HG03442 (cell line): ENCODE data around the gene USP17L18.
"Not testable (repeated sequence)": the region's sequence is repeated elsewhere in the genome, so short reads cannot be mapped to it uniquely, and the experiment has no call there.

ENCODE experiments used
- ATAC-seq: cut with Tn5 transposase; IDR thresholded peaks from one replicate; pipeline ENCODE4 v1.9.1; 2021; ENCODE audit warnings: mild to moderate bottlenecking, moderate library complexity; ENCODE audit not compliant: unreplicated experiment

USP17L18 gene, protein sequence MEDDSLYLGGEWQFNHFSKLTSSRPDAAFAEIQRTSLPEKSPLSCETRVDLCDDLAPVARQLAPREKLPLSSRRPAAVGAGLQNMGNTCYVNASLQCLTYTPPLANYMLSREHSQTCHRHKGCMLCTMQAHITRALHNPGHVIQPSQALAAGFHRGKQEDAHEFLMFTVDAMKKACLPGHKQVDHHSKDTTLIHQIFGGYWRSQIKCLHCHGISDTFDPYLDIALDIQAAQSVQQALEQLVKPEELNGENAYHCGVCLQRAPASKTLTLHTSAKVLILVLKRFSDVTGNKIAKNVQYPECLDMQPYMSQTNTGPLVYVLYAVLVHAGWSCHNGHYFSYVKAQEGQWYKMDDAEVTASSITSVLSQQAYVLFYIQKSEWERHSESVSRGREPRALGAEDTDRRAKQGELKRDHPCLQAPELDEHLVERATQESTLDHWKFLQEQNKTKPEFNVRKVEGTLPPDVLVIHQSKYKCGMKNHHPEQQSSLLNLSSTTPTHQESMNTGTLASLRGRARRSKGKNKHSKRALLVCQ

DNA sequence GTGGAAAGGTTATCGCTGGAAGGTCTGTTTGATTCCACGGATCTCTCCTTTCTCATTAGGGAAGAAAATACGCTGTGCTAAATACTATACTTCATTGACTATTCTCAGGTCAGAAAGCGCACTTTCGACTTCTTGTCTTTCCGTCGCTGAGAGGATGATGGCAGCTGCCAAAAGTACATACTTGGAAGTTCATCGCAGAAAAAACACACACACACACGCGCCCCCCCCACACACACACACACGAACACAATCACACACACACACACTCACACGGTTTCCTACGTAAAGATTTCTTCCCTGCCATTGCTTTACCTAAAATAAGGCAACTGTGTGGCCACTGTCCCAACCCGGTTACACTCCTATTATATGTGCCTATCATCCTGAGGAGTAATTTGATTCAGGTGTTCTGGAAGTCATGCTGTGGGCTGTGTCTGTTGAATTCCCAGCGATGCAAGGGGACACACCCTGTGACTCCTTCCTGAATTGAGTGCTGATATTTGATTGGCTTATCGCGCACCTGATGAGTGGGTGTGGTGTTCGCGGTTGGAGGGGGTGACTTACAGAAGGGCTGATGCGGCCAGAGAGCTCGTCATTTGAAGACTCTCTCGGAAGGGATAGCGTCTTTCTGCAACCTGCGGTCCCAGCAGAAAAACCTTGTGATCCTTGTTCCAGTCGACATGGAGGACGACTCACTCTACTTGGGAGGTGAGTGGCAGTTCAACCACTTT lies at the start of gene USP17L18:
Gene USP17L18, plus strand, starts transcription at position 678 of the 728 bp plus-strand sequence. Its CDS starts 0 bp downstream, at position 678.
- not testable (repeated sequence) for ATAC-seq

DNA sequence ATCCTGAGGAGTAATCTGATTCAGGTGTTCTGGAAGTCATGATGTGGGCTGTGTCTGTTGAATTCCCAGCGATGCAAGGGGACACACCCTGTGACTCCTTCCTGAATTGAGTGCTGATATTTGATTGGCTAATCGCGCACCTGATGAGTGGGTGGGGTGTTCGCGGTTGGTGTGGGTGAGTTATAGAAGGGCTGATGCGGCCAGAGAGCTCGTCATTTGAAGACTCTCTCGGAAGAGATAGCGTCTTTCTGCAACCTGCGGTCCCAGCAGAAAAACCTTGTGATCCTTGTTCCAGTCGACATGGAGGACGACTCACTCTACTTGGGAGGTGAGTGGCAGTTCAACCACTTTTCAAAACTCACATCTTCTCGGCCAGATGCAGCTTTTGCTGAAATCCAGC lies 38.1 kb upstream of the USP17L18 start, which contains the start of gene USP17L10:
Gene USP17L10, plus strand, starts transcription at position 301 of the 400 bp plus-strand sequence. Its CDS starts 0 bp downstream, at position 301.
- ATAC-seq = not testable (repeated sequence)

DNA sequence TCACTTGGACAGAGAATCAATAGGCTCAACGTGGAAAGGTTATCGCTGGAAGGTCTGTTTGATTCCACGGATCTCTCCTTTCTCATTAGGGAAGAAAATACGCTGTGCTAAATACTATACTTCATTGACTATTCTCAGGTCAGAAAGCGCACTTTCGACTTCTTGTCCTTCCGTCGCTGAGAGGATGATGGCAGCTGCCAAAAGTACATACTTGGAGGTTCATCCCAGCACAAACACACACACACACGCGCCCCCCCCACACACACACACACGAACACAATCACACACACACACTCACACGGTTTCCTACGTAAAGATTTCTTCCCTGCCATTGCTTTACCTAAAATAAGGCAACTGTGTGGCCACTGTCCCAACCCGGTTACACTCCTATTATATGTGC lies 33.7 kb upstream of the USP17L18 start:
- not testable (repeated sequence) for ATAC-seq

DNA sequence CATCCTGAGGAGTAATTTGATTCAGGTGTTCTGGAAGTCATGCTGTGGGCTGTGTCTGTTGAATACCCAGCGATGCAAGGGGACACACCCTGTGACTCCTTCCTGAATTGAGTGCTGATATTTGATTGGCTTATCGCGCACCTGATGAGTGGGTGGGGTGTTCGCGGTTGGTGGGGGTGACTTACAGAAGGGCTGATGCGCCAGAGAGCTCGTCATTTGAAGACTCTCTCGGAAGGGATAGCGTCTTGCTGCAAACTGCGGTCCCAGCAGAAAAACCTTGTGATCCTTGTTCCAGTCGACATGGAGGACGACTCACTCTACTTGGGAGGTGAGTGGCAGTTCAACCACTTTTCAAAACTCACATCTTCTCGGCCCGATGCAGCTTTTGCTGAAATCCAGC lies 33.3 kb upstream of the USP17L18 start, which contains the start of gene USP17L11:
Gene USP17L11, plus strand, starts transcription at position 301 of the 400 bp plus-strand sequence. Its CDS starts 0 bp downstream, at position 301.
- ATAC-seq = not testable (repeated sequence)

DNA sequence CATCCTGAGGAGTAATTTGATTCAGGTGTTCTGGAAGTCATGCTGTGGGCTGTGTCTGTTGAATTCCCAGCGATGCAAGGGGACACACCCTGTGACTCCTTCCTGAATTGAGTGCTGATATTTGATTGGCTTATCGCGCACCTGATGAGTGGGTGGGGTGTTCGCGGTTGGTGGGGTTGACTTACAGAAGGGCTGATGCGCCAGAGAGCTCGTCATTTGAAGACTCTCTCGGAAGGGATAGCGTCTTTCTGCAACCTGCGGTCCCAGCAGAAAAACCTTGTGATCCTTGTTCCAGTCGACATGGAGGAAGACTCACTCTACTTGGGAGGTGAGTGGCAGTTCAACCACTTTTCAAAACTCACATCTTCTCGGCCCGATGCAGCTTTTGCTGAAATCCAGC lies 28.6 kb upstream of the USP17L18 start, which contains the start of gene USP17L12:
Gene USP17L12, plus strand, starts transcription at position 301 of the 400 bp plus-strand sequence. Its CDS starts 0 bp downstream, at position 301.
- not testable (repeated sequence) for ATAC-seq

DNA sequence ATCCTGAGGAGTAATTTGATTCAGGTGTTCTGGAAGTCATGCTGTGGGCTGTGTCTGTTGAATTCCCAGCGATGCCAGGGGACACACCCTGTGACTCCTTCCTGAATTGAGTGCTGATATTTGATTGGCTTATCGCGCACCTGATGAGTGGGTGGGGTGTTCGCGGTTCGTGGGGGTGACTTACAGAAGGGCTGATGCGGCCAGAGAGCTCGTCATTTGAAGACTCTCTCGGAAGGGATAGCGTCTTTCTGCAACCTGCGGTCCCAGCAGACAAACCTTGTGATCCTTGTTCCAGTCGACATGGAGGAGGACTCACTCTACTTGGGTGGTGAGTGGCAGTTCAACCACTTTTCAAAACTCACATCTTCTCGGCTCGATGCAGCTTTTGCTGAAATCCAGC lies 23.8 kb upstream of the USP17L18 start, which contains the start of gene USP17L13:
Gene USP17L13, plus strand, starts transcription at position 301 of the 400 bp plus-strand sequence. Its CDS starts 0 bp downstream, at position 301.
- ATAC-seq = not testable (repeated sequence)

DNA sequence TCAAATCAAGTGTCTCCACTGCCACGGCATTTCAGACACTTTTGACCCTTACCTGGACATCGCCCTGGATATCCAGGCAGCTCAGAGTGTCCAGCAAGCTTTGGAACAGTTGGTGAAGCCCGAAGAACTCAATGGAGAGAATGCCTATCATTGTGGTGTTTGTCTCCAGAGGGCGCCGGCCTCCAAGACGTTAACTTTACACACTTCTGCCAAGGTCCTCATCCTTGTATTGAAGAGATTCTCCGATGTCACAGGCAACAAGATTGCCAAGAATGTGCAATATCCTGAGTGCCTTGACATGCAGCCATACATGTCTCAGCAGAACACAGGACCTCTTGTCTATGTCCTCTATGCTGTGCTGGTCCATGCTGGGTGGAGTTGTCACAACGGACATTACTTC lies 18.2 kb upstream of the USP17L18 start:
- ATAC-seq = not testable (repeated sequence)

DNA sequence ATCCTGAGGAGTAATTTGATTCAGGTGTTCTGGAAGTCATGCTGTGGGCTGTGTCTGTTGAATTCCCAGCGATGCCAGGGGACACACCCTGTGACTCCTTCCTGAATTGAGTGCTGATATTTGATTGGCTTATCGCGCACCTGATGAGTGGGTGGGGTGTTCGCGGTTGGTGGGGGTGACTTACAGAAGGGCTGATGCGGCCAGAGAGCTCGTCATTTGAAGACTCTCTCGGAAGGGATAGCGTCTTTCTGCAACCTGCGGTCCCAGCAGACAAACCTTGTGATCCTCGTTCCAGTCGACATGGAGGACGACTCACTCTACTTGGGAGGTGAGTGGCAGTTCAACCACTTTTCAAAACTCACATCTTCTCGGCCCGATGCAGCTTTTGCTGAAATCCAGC lies 14.3 kb upstream of the USP17L18 start, which contains the start of gene USP17L15:
Gene USP17L15, plus strand, starts transcription at position 301 of the 400 bp plus-strand sequence. Its CDS starts 0 bp downstream, at position 301.
- not testable (repeated sequence) for ATAC-seq

DNA sequence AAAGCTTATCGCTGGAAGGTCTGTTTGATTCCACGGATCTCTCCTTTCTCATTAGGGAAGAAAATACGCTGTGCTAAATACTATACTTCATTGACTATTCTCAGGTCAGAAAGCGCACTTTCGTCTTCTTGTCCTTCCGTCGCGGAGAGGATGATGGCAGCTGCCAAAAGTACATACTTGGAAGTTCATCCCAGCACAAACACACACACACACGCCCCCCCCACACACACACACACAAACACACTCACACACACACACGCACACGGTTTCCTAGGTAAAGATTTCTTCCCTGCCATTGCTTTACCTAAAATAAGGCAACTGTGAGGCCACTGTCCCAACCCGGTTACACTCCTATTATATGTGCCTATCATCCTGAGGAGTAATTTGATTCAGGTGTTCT lies 10.0 kb upstream of the USP17L18 start:
- ATAC-seq = not testable (repeated sequence)

DNA sequence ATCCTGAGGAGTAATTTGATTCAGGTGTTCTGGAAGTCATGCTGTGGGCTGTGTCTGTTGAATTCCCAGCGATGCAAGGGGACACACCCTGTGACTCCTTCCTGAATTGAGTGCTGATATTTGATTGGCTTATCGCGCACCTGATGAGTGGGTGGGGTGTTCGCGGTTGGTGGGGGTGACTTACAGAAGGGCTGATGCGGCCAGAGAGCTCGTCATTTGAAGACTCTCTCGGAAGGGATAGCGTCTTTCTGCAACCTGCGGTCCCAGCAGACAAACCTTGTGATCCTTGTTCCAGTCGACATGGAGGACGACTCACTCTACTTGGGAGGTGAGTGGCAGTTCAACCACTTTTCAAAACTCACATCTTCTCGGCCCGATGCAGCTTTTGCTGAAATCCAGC lies 4.9 kb upstream of the USP17L18 start, which contains the start of gene USP17L17:
Gene USP17L17, plus strand, starts transcription at position 301 of the 400 bp plus-strand sequence. Its CDS starts 0 bp downstream, at position 301.
- not testable (repeated sequence) for ATAC-seq

DNA sequence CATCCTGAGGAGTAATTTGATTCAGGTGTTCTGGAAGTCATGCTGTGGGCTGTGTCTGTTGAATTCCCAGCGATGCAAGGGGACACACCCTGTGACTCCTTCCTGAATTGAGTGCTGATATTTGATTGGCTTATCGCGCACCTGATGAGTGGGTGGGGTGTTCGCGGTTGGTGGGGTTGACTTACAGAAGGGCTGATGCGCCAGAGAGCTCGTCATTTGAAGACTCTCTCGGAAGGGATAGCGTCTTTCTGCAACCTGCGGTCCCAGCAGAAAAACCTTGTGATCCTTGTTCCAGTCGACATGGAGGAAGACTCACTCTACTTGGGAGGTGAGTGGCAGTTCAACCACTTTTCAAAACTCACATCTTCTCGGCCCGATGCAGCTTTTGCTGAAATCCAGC lies 4.6 kb downstream of the USP17L18 start, which contains the start of gene USP17L19:
Gene USP17L19, plus strand, starts transcription at position 301 of the 400 bp plus-strand sequence. Its CDS starts 0 bp downstream, at position 301.
- not testable (repeated sequence) for ATAC-seq

DNA sequence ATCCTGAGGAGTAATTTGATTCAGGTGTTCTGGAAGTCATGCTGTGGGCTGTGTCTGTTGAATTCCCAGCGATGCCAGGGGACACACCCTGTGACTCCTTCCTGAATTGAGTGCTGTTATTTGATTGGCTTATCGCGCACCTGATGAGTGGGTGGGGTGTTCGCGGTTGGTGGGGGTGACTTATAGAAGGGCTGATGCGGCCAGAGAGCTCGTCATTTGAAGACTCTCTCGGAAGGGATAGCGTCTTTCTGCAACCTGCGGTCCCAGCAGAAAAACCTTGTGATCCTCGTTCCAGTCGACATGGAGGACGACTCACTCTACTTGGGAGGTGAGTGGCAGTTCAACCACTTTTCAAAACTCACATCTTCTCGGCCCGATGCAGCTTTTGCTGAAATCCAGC lies 9.4 kb downstream of the USP17L18 start, which contains the start of gene USP17L20:
Gene USP17L20, plus strand, starts transcription at position 301 of the 400 bp plus-strand sequence. Its CDS starts 0 bp downstream, at position 301.
- ATAC-seq = not testable (repeated sequence)

DNA sequence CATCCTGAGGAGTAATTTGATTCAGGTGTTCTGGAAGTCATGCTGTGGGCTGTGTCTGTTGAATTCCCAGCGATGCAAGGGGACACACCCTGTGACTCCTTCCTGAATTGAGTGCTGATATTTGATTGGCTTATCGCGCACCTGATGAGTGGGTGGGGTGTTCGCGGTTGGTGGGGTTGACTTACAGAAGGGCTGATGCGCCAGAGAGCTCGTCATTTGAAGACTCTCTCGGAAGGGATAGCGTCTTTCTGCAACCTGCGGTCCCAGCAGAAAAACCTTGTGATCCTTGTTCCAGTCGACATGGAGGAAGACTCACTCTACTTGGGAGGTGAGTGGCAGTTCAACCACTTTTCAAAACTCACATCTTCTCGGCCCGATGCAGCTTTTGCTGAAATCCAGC lies 14.1 kb downstream of the USP17L18 start, which contains the start of gene USP17L21:
Gene USP17L21, plus strand, starts transcription at position 301 of the 400 bp plus-strand sequence. Its CDS starts 0 bp downstream, at position 301.
- not testable (repeated sequence) for ATAC-seq

DNA sequence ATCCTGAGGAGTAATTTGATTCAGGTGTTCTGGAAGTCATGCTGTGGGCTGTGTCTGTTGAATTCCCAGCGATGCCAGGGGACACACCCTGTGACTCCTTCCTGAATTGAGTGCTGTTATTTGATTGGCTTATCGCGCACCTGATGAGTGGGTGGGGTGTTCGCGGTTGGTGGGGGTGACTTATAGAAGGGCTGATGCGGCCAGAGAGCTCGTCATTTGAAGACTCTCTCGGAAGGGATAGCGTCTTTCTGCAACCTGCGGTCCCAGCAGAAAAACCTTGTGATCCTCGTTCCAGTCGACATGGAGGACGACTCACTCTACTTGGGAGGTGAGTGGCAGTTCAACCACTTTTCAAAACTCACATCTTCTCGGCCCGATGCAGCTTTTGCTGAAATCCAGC lies 18.9 kb downstream of the USP17L18 start, which contains the start of gene USP17L22:
Gene USP17L22, plus strand, starts transcription at position 301 of the 400 bp plus-strand sequence. Its CDS starts 0 bp downstream, at position 301.
- not testable (repeated sequence) for ATAC-seq

DNA sequence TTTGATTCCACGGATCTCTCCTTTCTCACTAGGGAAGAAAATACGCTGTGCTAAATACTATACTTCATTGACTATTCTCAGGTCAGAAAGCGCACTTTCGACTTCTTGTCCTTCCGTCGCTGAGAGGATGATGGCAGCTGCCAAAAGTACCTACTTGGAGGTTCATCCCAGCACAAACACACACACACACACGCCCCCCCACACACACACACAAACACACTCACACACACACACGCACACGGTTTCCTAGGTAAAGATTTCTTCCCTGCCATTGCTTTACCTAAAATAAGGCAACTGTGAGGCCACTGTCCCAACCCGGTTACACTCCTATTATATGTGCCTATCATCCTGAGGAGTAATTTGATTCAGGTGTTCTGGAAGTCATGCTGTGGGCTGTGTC lies 23.3 kb downstream of the USP17L18 start:
- not testable (repeated sequence) for ATAC-seq
